A549 (cell line): ENCODE results near the gene MT1E. TPM values are rescaled to one million over a fixed set of nuclear protein-coding genes. Genes with fewer than 3 reads are reported as not detected.

Experiments used
- ATAC-seq, 2 experiments: fragments of 200-7000 bp in 1 of 2; fragments of >200 bp in 1 of 2; cut with Nextera tagmentation in 1 of 2; cut with Tn5 transposase in 1 of 2; 3 replicates each; pipeline versions ENCODE4 v1.8.0 to v1.9.1; 2018 to 2020; ENCODE audit warnings: mild to moderate bottlenecking in 1 of 2, moderate library complexity in 1 of 2
- CTCF ChIA-PET: fragments of 300-600 bp; sonication (Branson Sonifier 250); formaldehyde crosslinking; extraction: SDS; loops from one replicate; lab custom pipeline; 2021; ENCODE audit warnings: antibody characterized with exemption, inconsistent platforms; lab: Yijun Ruan, JAX
- POLR2A ChIA-PET: fragments of 350-600 bp; formaldehyde crosslinking; extraction: SDS; loops from one replicate; lab custom pipeline; 2021; ENCODE audit warnings: antibody characterized with exemption, inconsistent platforms; lab: Yijun Ruan, JAX
- DNase-seq, 2 experiments: peaks; one replicate each; pipeline versions ENCODE4 v3.0.0 to v3.0.0-alpha.2; 2011 to 2016; ENCODE audit warnings: low read depth in 1 of 2, low spot score in 1 of 2
- FAIRE-seq: peaks from 2 replicates; lab custom pipeline; 2011; peaks lifted over from hg19 to GRCh38; lab: Jason Lieb, UNC
- H3K27ac ChIP-seq, 2 experiments: fragments of >200 bp; sonication (Bioruptor Twin); formaldehyde crosslinking; 3 replicates each; pipeline ENCODE4 v1.5.1; 2016 to 2017
- H3K4me1 ChIP-seq: fragments of >200 bp; sonication (Bioruptor Twin); formaldehyde crosslinking; 3 replicates; pipeline ENCODE4 v1.6.1; 2016
- H3K4me2 ChIP-seq: fragments of >200 bp; sonication (Bioruptor Twin); formaldehyde crosslinking; 3 replicates; pipeline ENCODE4 v1.6.1; 2016
- H3K4me3 ChIP-seq: fragments of >200 bp; sonication (Bioruptor Twin); formaldehyde crosslinking; 3 replicates; pipeline ENCODE4 v1.5.1; 2016
- H3K9me3 ChIP-seq: fragments of >200 bp; sonication (Bioruptor Twin); formaldehyde crosslinking; 3 replicates; pipeline ENCODE4 v1.6.1; 2016
- CBX2 ChIP-seq: fragments of 200-600 bp; sonication (generic); IDR thresholded peaks from 2 replicates; pipeline ENCODE4 v1.6.1; 2016; ENCODE audit warnings: low read depth, mild to moderate bottlenecking, borderline replicate concordance
- CEBPB ChIP-seq, 2 experiments: fragments of >200 bp in 1 of 2; sonication (Bioruptor Twin) in 1 of 2; formaldehyde crosslinking in 1 of 2; IDR thresholded peaks; 2 replicates each; pipeline ENCODE4 v1.6.1; 2012 to 2016
- FOSB ChIP-seq: fragments of 250-450 bp; sonication (Bioruptor Pico); IDR thresholded peaks from 2 replicates; pipeline ENCODE4 v1.5.0; 2020; ENCODE audit warnings: mild to moderate bottlenecking, moderate library complexity
- HDAC2 ChIP-seq: fragments of 200-600 bp; sonication (generic); IDR thresholded peaks from 2 replicates; pipeline ENCODE4 v1.6.1; 2016
- HEYL ChIP-seq: fragments of 250-450 bp; sonication (Bioruptor Pico); IDR thresholded peaks from 2 replicates; pipeline ENCODE4 v1.8.0; 2021; ENCODE audit warnings: mild to moderate bottlenecking, moderate library complexity
- HOXA7 ChIP-seq: fragments of 250-450 bp; sonication (Bioruptor Pico); IDR thresholded peaks from 2 replicates; pipeline ENCODE4 v1.5.0; 2020; ENCODE audit warnings: mild to moderate bottlenecking, moderate library complexity
- POLR2A ChIP-seq: IDR thresholded peaks from 2 replicates; pipeline ENCODE4 v1.6.1; 2012; ENCODE audit warnings: mild to moderate bottlenecking, low read length
- POLR2AphosphoS2 ChIP-seq: conservative IDR thresholded peaks from 2 replicates; pipeline ENCODE4 v1.6.1; 2012; ENCODE audit warnings: low read length, improper control_type of control experiment, inconsistent platforms
- RCOR1 ChIP-seq: fragments of 150-350 bp; IDR thresholded peaks from 2 replicates; pipeline ENCODE4 v1.6.1; 2014; ENCODE audit warnings: antibody characterized with exemption, low read length, low read depth
- ZC3H11A ChIP-seq: fragments of 450-650 bp; IDR thresholded peaks from 2 replicates; pipeline ENCODE4 v1.6.1; 2014; ENCODE audit warnings: antibody characterized with exemption, mild to moderate bottlenecking
- ZNF302 ChIP-seq: fragments of 250-450 bp; sonication (Bioruptor Pico); IDR thresholded peaks from 2 replicates; pipeline ENCODE4 v1.9.0; 2021; ENCODE audit warnings: inconsistent platforms, mild to moderate bottlenecking, moderate library complexity
- WGBS: methylation state at CpG from one replicate; pipeline ENCODE4 v1.1.6; 2017; ENCODE audit errors: missing lambda C conversion rate; 5-methylcytosine and 5-hydroxymethylcytosine counted together
- polyA plus RNA-seq, 4 experiments: library from polyadenylated mRNA; depleted of rRNA in 3 of 4; stranded (reverse); fragments of >200 nt; fragmentation: RNase III in 1 of 4; extraction: RNeasy Plus Mini Kit Qiagen cat#74134 plus additional on column Dnase treatment in 1 of 4; gene quantifications; 2 replicates in 3 of 4; 3 replicates in 1 of 4; pipeline ENCODE4 v1.2.3, GENCODE V29; 2011 to 2017
- TF ChIP-seq, protein P1 (sequence below): fragments of >200 bp; sonication (Bioruptor Twin); formaldehyde crosslinking; IDR thresholded peaks from 3 replicates; pipeline ENCODE4 v1.6.1; 2016
- TF ChIP-seq, protein P2 (sequence below): IDR thresholded peaks from 2 replicates; pipeline ENCODE4 v1.6.1; 2012; ENCODE audit warnings: low read depth, borderline replicate concordance
- TF ChIP-seq, protein P3 (sequence below): fragments of 250-450 bp; sonication (Bioruptor Pico); IDR thresholded peaks from 2 replicates; pipeline ENCODE4 v1.5.0; 2020; ENCODE audit warnings: low read depth, mild to moderate bottlenecking, moderate library complexity
- TF ChIP-seq, protein P4 (sequence below): fragments of >200 bp; sonication (Bioruptor Twin); formaldehyde crosslinking; IDR thresholded peaks from 3 replicates; pipeline ENCODE4 v1.5.1; 2016

Gene MT1E
- polyA plus RNA-seq, 2 of the 4 experiments (the other 2 are of a cell fraction): not detected

DNA sequence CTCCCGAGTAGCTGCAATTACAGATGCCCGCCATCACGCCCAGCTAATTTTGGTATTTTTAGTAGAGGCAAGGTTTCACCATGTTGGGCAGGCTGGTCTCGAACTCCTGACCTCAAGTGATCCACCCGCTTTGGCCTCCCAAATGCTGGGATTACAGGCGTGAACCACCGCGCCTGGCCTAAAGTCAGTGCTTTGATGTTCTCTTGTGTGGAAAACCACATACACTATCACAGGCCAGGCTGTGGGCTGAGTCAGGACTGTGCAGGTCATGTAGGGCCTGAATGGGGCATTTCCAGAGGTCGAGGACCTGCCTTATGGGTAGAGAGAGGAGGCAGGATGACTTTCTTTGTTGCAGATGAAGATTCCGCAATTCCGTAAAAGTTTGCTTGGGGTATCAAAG is 41.3 kb upstream of the MT1E start:
- WGBS: 82% methylated on average over 11 of the region's 11 CpGs
- H3K4me2 ChIP-seq: no peak overlapping the region
- DNase-seq: no peak
- no peak for TF ChIP-seq FOSB
- TF ChIP-seq HDAC2: no peak
- TF ChIP-seq, protein P1, sequence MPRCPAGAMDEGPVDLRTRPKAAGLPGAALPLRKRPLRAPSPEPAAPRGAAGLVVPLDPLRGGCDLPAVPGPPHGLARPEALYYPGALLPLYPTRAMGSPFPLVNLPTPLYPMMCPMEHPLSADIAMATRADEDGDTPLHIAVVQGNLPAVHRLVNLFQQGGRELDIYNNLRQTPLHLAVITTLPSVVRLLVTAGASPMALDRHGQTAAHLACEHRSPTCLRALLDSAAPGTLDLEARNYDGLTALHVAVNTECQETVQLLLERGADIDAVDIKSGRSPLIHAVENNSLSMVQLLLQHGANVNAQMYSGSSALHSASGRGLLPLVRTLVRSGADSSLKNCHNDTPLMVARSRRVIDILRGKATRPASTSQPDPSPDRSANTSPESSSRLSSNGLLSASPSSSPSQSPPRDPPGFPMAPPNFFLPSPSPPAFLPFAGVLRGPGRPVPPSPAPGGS: no peak
- TF ChIP-seq, protein P2, sequence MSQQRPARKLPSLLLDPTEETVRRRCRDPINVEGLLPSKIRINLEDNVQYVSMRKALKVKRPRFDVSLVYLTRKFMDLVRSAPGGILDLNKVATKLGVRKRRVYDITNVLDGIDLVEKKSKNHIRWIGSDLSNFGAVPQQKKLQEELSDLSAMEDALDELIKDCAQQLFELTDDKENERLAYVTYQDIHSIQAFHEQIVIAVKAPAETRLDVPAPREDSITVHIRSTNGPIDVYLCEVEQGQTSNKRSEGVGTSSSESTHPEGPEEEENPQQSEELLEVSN: no peak
- CTCF ChIA-PET: no interaction called here
- no peak for FAIRE-seq
- no peak for ATAC-seq
- H3K4me1 ChIP-seq: peaks cover 10% of the 10 kb centered on the region; the same call in 2 of the 3 replicates
- no peak overlapping the region for H3K4me3 ChIP-seq
- H3K27ac ChIP-seq: no peak overlapping the region
- POLR2A ChIA-PET: no interaction called here
- H3K9me3 ChIP-seq: no peaks in the 10 kb centered on the region

DNA sequence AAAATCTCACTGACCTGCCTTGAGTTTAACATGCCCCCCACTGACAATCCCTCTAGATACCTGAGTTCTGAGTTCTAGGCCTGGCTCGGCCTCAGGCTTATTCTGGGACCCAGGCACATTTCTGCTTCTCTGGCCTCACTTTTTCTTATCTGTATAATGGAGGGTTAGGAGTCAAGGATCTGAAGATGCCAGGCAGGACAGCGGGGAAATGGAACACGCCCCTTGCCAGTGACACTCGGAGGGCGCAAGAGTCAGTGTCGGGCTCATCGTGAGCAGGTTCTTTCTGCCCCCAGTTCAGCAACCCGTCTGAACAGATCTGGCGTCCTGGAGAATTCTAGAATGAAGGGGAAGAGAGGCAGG is 36.8 kb upstream of the MT1E start:
- H3K4me2 ChIP-seq: peak overlapping the region; percentile 83
- H3K27ac ChIP-seq: no peak overlapping the region
- 86% methylated on average over 9 of the region's 9 CpGs for WGBS
- H3K4me3 ChIP-seq: peak overlapping the region; percentile 36
- H3K9me3 ChIP-seq: no peaks in the 10 kb centered on the region
- FAIRE-seq: no peak
- DNase-seq: no peak
- TF ChIP-seq ZNF302 (no peak), RCOR1 (no peak), POLR2AphosphoS2 (no peak), ZC3H11A (no peak), CBX2 (no peak), HEYL (CRISPR knock-in tag) (no peak), POLR2A (no peak), HDAC2 (no peak), CEBPB (IDR thresholded peaks at IDR 0.05) (no peak), HOXA7 (CRISPR knock-in tag) (no peak)
- TF ChIP-seq, protein P2: no peak
- TF ChIP-seq, protein P3, sequence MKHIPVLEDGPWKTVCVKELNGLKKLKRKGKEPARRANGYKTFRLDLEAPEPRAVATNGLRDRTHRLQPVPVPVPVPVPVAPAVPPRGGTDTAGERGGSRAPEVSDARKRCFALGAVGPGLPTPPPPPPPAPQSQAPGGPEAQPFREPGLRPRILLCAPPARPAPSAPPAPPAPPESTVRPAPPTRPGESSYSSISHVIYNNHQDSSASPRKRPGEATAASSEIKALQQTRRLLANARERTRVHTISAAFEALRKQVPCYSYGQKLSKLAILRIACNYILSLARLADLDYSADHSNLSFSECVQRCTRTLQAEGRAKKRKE: no peak
- TF ChIP-seq, protein P4, sequence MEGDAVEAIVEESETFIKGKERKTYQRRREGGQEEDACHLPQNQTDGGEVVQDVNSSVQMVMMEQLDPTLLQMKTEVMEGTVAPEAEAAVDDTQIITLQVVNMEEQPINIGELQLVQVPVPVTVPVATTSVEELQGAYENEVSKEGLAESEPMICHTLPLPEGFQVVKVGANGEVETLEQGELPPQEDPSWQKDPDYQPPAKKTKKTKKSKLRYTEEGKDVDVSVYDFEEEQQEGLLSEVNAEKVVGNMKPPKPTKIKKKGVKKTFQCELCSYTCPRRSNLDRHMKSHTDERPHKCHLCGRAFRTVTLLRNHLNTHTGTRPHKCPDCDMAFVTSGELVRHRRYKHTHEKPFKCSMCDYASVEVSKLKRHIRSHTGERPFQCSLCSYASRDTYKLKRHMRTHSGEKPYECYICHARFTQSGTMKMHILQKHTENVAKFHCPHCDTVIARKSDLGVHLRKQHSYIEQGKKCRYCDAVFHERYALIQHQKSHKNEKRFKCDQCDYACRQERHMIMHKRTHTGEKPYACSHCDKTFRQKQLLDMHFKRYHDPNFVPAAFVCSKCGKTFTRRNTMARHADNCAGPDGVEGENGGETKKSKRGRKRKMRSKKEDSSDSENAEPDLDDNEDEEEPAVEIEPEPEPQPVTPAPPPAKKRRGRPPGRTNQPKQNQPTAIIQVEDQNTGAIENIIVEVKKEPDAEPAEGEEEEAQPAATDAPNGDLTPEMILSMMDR: no peak
- TF ChIP-seq, protein P1: no peak
- POLR2A ChIA-PET: no interaction called here
- CTCF ChIA-PET: interaction anchor here (1.0 to 1.4 kb wide), 3 partner anchors 12 to 66 kb away, joined by 3 to 4 read pairs (median 3); no protein-coding TSS in a partner anchor
- H3K4me1 ChIP-seq: no peaks in the 10 kb centered on the region
- ATAC-seq: no peak
